OCI-LY1 (cell line): ENCODE measurements around the gene SMIM3.

Experiments used
- H2AFZ ChIP-seq: fragments of 200-600 bp; sonication (generic), shearing (Covaris generic); 2 replicates; pipeline ENCODE4 v1.6.0; 2014; ENCODE audit warnings: antibody characterized with exemption, mild to moderate bottlenecking, low read length
- H3F3A ChIP-seq: fragments of 200-600 bp; sonication (generic), shearing (Covaris generic); 2 replicates; pipeline ENCODE4 v1.6.0; 2014; ENCODE audit warnings: mild to moderate bottlenecking, antibody characterized with exemption, low read length, moderate library complexity; ENCODE audit not compliant: insufficient read depth
- H3K27ac ChIP-seq: fragments of 200-600 bp; sonication (generic); 2 replicates; pipeline ENCODE4 v1.5.1; 2014; ENCODE audit warnings: low read length, mixed run types, mild to moderate bottlenecking, low read depth; ENCODE audit not compliant: poor library complexity, severe bottlenecking
- H3K27me3 ChIP-seq: fragments of 200-600 bp; sonication (generic); 2 replicates; pipeline ENCODE4 v1.6.0; 2014; ENCODE audit warnings: antibody characterized with exemption, mild to moderate bottlenecking, low read length, moderate library complexity; ENCODE audit not compliant: insufficient read depth
- H3K36me3 ChIP-seq: fragments of 200-600 bp; sonication (generic); 2 replicates; pipeline ENCODE4 v1.6.1; 2014; ENCODE audit warnings: mild to moderate bottlenecking, antibody characterized with exemption, low read length, moderate library complexity, mixed read lengths; ENCODE audit not compliant: insufficient read depth
- H3K4me1 ChIP-seq: fragments of 200-600 bp; sonication (generic); 2 replicates; pipeline ENCODE4 v1.5.1; 2014; ENCODE audit warnings: mild to moderate bottlenecking, low read length, moderate library complexity; ENCODE audit not compliant: insufficient read depth, severe bottlenecking
- H3K4me2 ChIP-seq: fragments of 200-600 bp; sonication (generic), shearing (Covaris generic); 2 replicates; pipeline ENCODE4 v1.6.1; 2014; ENCODE audit warnings: low read length
- H3K4me3 ChIP-seq: fragments of 200-600 bp; sonication (generic); 2 replicates; pipeline ENCODE4 v1.5.1; 2014; ENCODE audit warnings: low read length, low read depth, mild to moderate bottlenecking, mixed read lengths; ENCODE audit not compliant: poor library complexity, severe bottlenecking
- H3K79me2 ChIP-seq: fragments of 200-600 bp; shearing (Covaris generic); 2 replicates; pipeline ENCODE4 v1.6.1; 2016; ENCODE audit warnings: mixed run types, low read length, mixed read lengths; ENCODE audit not compliant: insufficient read depth
- H3K9ac ChIP-seq: fragments of 200-600 bp; sonication (generic), shearing (Covaris generic); 2 replicates; pipeline ENCODE4 v1.6.1; 2014; ENCODE audit warnings: mild to moderate bottlenecking, low read length, mixed read lengths
- H3K9me2 ChIP-seq: fragments of 200-600 bp; sonication (generic), shearing (Covaris generic); 2 replicates; pipeline ENCODE4 v1.6.1; 2014; ENCODE audit warnings: low read depth, mild to moderate bottlenecking, low read length, mixed read lengths
- H3K9me3 ChIP-seq: fragments of 200-600 bp; shearing (Covaris generic); 2 replicates; pipeline ENCODE4 v1.6.1; 2014; ENCODE audit warnings: low read length, mixed read lengths
- H4K20me1 ChIP-seq: fragments of 200-600 bp; sonication (generic), shearing (Covaris generic); 2 replicates; pipeline ENCODE4 v1.6.0; 2016; ENCODE audit warnings: mild to moderate bottlenecking, low read length; ENCODE audit not compliant: insufficient read depth
- EZH2 ChIP-seq: fragments of 200-600 bp; sonication (generic), shearing (Covaris generic); IDR thresholded peaks from 2 replicates; pipeline ENCODE4 v1.8.0; 2017; ENCODE audit warnings: borderline replicate concordance, mixed run types, mild to moderate bottlenecking, antibody characterized with exemption, low read length, moderate library complexity, mixed read lengths
- TF ChIP-seq, protein P1 (sequence below): fragments of 200-600 bp; sonication (generic), shearing (Covaris generic); IDR thresholded peaks from 2 replicates; pipeline ENCODE4 v1.5.1; 2017; ENCODE audit warnings: mild to moderate bottlenecking, antibody characterized with exemption, low read length, moderate library complexity, mixed read lengths

Gene SMIM3

DNA sequence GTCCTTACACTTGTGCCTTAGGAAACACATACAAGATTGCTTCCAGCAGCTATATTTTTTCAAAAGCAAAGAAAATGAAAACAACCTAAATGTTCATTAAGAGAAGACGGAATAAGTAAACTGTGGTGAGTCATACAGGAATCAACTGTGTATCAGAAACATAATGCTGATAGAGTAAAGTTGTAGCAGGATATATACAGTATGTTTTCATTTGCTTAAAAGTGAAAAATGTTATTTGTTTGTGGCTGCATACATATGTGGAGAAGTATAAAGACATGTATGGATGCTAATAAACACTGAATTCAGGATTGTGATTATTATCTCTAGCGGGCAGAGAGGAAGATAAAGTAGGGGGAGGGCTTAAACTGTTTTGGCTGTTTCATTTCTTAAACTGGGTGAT lies 28.1 kb upstream of the SMIM3 start:
- Histone ChIP-seq H3K4me3 (no peak overlapping the region), H3K36me3 (peaks cover 66% of the 10 kb centered on the region), H3K4me1 (peaks cover 3% of the 10 kb centered on the region), H3F3A (no peaks in the 10 kb centered on the region), H3K27me3 (no peaks in the 10 kb centered on the region), H3K9ac (no peak overlapping the region), H4K20me1 (no peaks in the 10 kb centered on the region), H3K4me2 (no peak overlapping the region), H3K27ac (no peak overlapping the region), H3K9me3 (no peaks in the 10 kb centered on the region), H2AFZ (no peak overlapping the region), H3K9me2 (no peaks in the 10 kb centered on the region), H3K79me2 (peaks cover 16% of the 10 kb centered on the region; the same call in 1 of the 2 replicates)
- TF ChIP-seq EZH2, result no peak
- TF ChIP-seq, protein P1, sequence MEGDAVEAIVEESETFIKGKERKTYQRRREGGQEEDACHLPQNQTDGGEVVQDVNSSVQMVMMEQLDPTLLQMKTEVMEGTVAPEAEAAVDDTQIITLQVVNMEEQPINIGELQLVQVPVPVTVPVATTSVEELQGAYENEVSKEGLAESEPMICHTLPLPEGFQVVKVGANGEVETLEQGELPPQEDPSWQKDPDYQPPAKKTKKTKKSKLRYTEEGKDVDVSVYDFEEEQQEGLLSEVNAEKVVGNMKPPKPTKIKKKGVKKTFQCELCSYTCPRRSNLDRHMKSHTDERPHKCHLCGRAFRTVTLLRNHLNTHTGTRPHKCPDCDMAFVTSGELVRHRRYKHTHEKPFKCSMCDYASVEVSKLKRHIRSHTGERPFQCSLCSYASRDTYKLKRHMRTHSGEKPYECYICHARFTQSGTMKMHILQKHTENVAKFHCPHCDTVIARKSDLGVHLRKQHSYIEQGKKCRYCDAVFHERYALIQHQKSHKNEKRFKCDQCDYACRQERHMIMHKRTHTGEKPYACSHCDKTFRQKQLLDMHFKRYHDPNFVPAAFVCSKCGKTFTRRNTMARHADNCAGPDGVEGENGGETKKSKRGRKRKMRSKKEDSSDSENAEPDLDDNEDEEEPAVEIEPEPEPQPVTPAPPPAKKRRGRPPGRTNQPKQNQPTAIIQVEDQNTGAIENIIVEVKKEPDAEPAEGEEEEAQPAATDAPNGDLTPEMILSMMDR, result no peak

DNA sequence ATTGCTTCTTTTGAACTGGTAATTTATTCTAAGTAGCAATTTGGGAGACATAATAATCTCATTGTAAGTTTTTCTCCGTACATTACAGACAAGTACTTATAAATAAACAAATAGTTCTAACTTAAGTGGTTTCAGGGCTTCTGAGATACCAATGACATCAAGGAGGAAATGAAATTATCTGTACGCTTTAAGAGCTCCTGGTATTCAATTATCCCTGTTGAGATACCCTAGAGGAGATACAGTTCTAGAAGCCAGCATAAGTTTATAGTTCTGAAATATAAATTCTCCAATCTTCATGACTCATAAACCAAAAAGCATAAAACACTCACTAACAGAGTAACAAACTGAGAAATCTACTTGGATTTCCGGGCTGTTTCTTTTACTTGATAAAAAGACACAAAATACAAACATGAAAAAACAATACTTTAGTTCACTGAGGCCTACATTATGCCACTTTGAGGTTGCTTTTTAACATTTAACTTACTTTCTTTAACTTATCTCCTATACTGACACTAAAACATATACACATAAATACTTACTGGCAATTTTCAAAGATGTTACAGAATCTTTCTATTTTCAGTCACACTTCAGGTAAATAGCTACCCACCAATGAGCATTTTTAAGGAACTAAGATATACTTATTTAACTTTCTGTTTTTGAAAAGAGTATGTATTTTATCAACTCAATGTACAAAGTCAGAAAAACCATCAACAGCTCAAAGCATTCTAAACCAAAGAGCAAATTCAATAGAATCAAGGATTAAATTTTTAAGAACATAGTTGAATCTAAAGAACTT lies 27.3 kb upstream of the SMIM3 start:
- Histone ChIP-seq H4K20me1 (no peaks in the 10 kb centered on the region), H3K9me3 (no peaks in the 10 kb centered on the region), H3K79me2 (peaks cover 17% of the 10 kb centered on the region; the same call in 1 of the 2 replicates), H3K4me3 (no peak overlapping the region), H3K4me1 (peaks cover 3% of the 10 kb centered on the region), H3K27me3 (no peaks in the 10 kb centered on the region), H3K4me2 (no peak overlapping the region), H3F3A (no peaks in the 10 kb centered on the region), H3K36me3 (peaks cover 74% of the 10 kb centered on the region), H3K9me2 (no peaks in the 10 kb centered on the region), H3K9ac (no peak overlapping the region), H2AFZ (no peak overlapping the region), H3K27ac (no peak overlapping the region)
- TF ChIP-seq, protein P1, result no peak
- TF ChIP-seq EZH2, result no peak

DNA sequence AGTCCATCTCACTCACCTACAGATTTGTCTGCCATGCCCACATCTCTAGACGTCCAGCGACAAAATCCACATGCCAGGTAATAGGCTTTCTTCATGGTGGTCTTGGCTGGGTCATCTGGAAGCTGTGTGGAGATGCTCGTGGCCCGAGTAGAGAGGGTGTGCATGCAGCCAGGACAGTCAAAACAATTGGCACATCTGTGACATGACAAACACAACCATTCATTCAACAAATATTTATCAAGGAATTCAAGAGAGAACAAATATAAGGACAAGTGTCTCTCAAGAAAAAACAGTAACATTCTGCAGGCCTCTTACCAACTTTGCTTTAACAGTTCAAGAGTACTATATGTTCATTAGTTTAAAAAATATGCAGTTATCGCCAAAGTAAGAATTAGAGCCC lies 25.1 kb upstream of the SMIM3 start:
- Histone ChIP-seq H3K9ac (no peak overlapping the region), H3K36me3 (peaks cover 77% of the 10 kb centered on the region), H3K4me2 (no peak overlapping the region), H3K79me2 (peaks cover 36% of the 10 kb centered on the region), H3K4me3 (no peak overlapping the region), H3K9me3 (no peaks in the 10 kb centered on the region), H3K4me1 (peaks cover 16% of the 10 kb centered on the region), H3F3A (no peaks in the 10 kb centered on the region), H4K20me1 (no peaks in the 10 kb centered on the region), H3K9me2 (no peaks in the 10 kb centered on the region), H2AFZ (no peak overlapping the region), H3K27ac (no peak overlapping the region), H3K27me3 (no peaks in the 10 kb centered on the region)
- no peak for TF ChIP-seq EZH2
- TF ChIP-seq, protein P1, result no peak
